Measurements from ENCODE around the gene ADAMTS6.

ADAMTS6 gene

GRCh38 chr5:65127161-65127901 lies 354.4 kb downstream of the ADAMTS6 start:
- TF ChIP-seq TAF1 (IDR thresholded peaks at IDR 0.05; ENCODE audit: borderline replicate concordance, insufficient read depth, low read length) (no peak), SIN3A (IDR thresholded peaks at IDR 0.05; ENCODE audit: borderline replicate concordance, insufficient read depth, low read length) (no peak), REST (IDR thresholded peaks at IDR 0.05; ENCODE audit: insufficient read depth in 1 of 2, low read depth in 2 of 2, low read length in 2 of 2) (no peak), POLR2AphosphoS5 (IDR thresholded peaks at IDR 0.05; ENCODE audit: low read depth, low read length) (no peak), FOXP2 (optimal IDR thresholded peaks at IDR 0.05; ENCODE audit: borderline replicate concordance, extremely low read depth, extremely low read length, insufficient read depth) (no peak)

- TF ChIP-seq SIN3A (IDR thresholded peaks at IDR 0.05; ENCODE audit: borderline replicate concordance, insufficient read depth, low read length), result no peak
- TF ChIP-seq REST (IDR thresholded peaks at IDR 0.05; ENCODE audit: insufficient read depth in 1 of 2, low read depth in 2 of 2, low read length in 2 of 2), result no peak
- no peak for TF ChIP-seq TAF1 (IDR thresholded peaks at IDR 0.05; ENCODE audit: borderline replicate concordance, insufficient read depth, low read length)
- no peak for TF ChIP-seq POLR2AphosphoS5 (IDR thresholded peaks at IDR 0.05; ENCODE audit: low read depth, low read length)
- TF ChIP-seq FOXP2 (optimal IDR thresholded peaks at IDR 0.05; ENCODE audit: borderline replicate concordance, extremely low read depth, extremely low read length, insufficient read depth), result no peak
Observed at GRCh38 chr5:65126542-65127069, 355.1 kb downstream of the ADAMTS6 start.

GRCh38 chr5:65125591-65126541 lies 355.9 kb downstream of the ADAMTS6 start:
- TF ChIP-seq REST (IDR thresholded peaks at IDR 0.05; ENCODE audit: insufficient read depth in 1 of 2, low read depth in 2 of 2, low read length in 2 of 2) (no peak), TAF1 (IDR thresholded peaks at IDR 0.05; ENCODE audit: borderline replicate concordance, insufficient read depth, low read length) (no peak), POLR2AphosphoS5 (IDR thresholded peaks at IDR 0.05; ENCODE audit: low read depth, low read length) (no peak), SIN3A (IDR thresholded peaks at IDR 0.05; ENCODE audit: borderline replicate concordance, insufficient read depth, low read length) (no peak)

GRCh38 chr5:65121880-65122436 lies 359.8 kb downstream of the ADAMTS6 start:
- TF ChIP-seq POLR2AphosphoS5 (IDR thresholded peaks at IDR 0.05; ENCODE audit: low read depth, low read length), result no peak
- TF ChIP-seq SIN3A (IDR thresholded peaks at IDR 0.05; ENCODE audit: borderline replicate concordance, insufficient read depth, low read length), result no peak
- TF ChIP-seq REST (IDR thresholded peaks at IDR 0.05; ENCODE audit: insufficient read depth in 1 of 2, low read depth in 2 of 2, low read length in 2 of 2), result no peak
- no peak for TF ChIP-seq FOXP2 (optimal IDR thresholded peaks at IDR 0.05; ENCODE audit: borderline replicate concordance, extremely low read depth, extremely low read length, insufficient read depth)
- no peak for TF ChIP-seq TAF1 (IDR thresholded peaks at IDR 0.05; ENCODE audit: borderline replicate concordance, insufficient read depth, low read length)
